Neural cell (in vitro differentiated cells): ENCODE measurements around the gene GPRC5A. TPM values are rescaled to one million over a fixed set of nuclear protein-coding genes. Genes with fewer than 3 reads are reported as not detected.

ENCODE experiments used
- H2AFZ ChIP-seq: fragments of 200-600, 300-800 bp; sonication (generic), shearing (Covaris generic); 2 replicates; pipeline ENCODE4 v1.6.0; 2014; ENCODE audit warnings: low read depth, mild to moderate bottlenecking, antibody characterized with exemption, low read length, moderate library complexity
- H3F3A ChIP-seq: fragments of 200-600 bp; shearing (Covaris generic); 2 replicates; pipeline ENCODE4 v1.6.1; 2016; ENCODE audit warnings: mild to moderate bottlenecking, moderate library complexity, mixed read lengths, antibody characterized with exemption, low read length; ENCODE audit not compliant: insufficient read depth, poor library complexity, severe bottlenecking
- H3K27ac ChIP-seq: fragments of 200-600, 300-800 bp; sonication (generic), shearing (Covaris generic); 2 replicates; pipeline ENCODE4 v1.5.1; 2014; ENCODE audit warnings: mild to moderate bottlenecking, low read length, moderate library complexity
- H3K27me3 ChIP-seq: fragments of 300-800, 200-600 bp; sonication (generic), shearing (Covaris generic); 2 replicates; pipeline ENCODE4 v1.6.0; 2014; ENCODE audit warnings: mild to moderate bottlenecking, low read depth, low read length, moderate library complexity; ENCODE audit not compliant: insufficient read depth
- H3K36me3 ChIP-seq: fragments of 300-800, 200-600 bp; sonication (generic), shearing (Covaris generic); 2 replicates; pipeline ENCODE4 v1.5.1; 2014; ENCODE audit warnings: mild to moderate bottlenecking, antibody characterized with exemption, low read length, moderate library complexity; ENCODE audit not compliant: insufficient read depth
- H3K4me2 ChIP-seq: fragments of 300-800, 200-600 bp; sonication (generic), shearing (Covaris generic); 2 replicates; pipeline ENCODE4 v1.6.0; 2014; ENCODE audit warnings: mild to moderate bottlenecking, low read length
- H3K4me3 ChIP-seq: fragments of 300-800, 200-600 bp; sonication (generic), shearing (Covaris generic); 2 replicates; pipeline ENCODE4 v1.5.1; 2014; ENCODE audit warnings: mild to moderate bottlenecking, low read length, moderate library complexity
- H3K79me2 ChIP-seq: fragments of 200-600 bp; shearing (Covaris generic); replicated peaks from 2 replicates; pipeline ENCODE4 v1.6.0; 2014; ENCODE audit warnings: mild to moderate bottlenecking, low read length, moderate library complexity; ENCODE audit not compliant: insufficient read depth
- H3K9ac ChIP-seq: fragments of 300-800, 200-600 bp; sonication (generic), shearing (Covaris generic); 2 replicates; pipeline ENCODE4 v1.6.1; 2016; ENCODE audit warnings: mild to moderate bottlenecking, low read length, mixed read lengths
- H3K9me2 ChIP-seq: fragments of 200-600 bp; shearing (Covaris generic); 2 replicates; pipeline ENCODE4 v1.6.1; 2016; ENCODE audit warnings: mild to moderate bottlenecking, low read length, mixed read lengths; ENCODE audit not compliant: insufficient read depth
- H3K9me3 ChIP-seq: fragments of 200-600, 300-800 bp; sonication (generic), shearing (Covaris generic); 2 replicates; pipeline ENCODE4 v1.6.1; 2016; ENCODE audit warnings: mild to moderate bottlenecking, mixed run types, low read length, moderate library complexity, mixed read lengths
- H4K20me1 ChIP-seq: fragments of 200-600 bp; shearing (Covaris generic); 2 replicates; pipeline ENCODE4 v1.6.1; 2016; ENCODE audit warnings: mild to moderate bottlenecking, mixed run types; ENCODE audit not compliant: insufficient read depth
- EP300 ChIP-seq: fragments of 450-650 bp; conservative IDR thresholded peaks from 2 replicates; pipeline ENCODE4 v1.6.1; 2014; ENCODE audit warnings: antibody characterized with exemption, mild to moderate bottlenecking, moderate library complexity; ENCODE audit not compliant: poor library complexity, severe bottlenecking
- EZH2 ChIP-seq: fragments of 200-600, 300-800 bp; shearing (Covaris generic), sonication (generic); IDR thresholded peaks from 2 replicates; pipeline ENCODE4 v1.6.1; 2014; ENCODE audit warnings: antibody characterized with exemption, low read length, borderline replicate concordance, mild to moderate bottlenecking; ENCODE audit not compliant: insufficient read depth, poor library complexity, severe bottlenecking
- MXI1 ChIP-seq: fragments of 450-650 bp; conservative IDR thresholded peaks from 2 replicates; pipeline ENCODE4 v1.6.1; 2014; ENCODE audit warnings: antibody characterized with exemption, mild to moderate bottlenecking; ENCODE audit not compliant: poor library complexity, severe bottlenecking
- POLR2AphosphoS5 ChIP-seq: IDR thresholded peaks from 2 replicates; pipeline ENCODE4 v1.6.1; 2012
- RAD21 ChIP-seq: fragments of 450-650 bp; conservative IDR thresholded peaks from 2 replicates; pipeline ENCODE4 v1.6.1; 2014; ENCODE audit warnings: antibody characterized with exemption, mild to moderate bottlenecking, moderate library complexity
- REST ChIP-seq: IDR thresholded peaks from 2 replicates; pipeline ENCODE4 v1.6.1; 2012; ENCODE audit warnings: borderline replicate concordance
- SMC3 ChIP-seq: fragments of 450-650 bp; conservative IDR thresholded peaks from 2 replicates; pipeline ENCODE4 v1.6.1; 2014; ENCODE audit warnings: antibody characterized with exemption, mild to moderate bottlenecking, moderate library complexity; ENCODE audit not compliant: poor library complexity
- TAF1 ChIP-seq: IDR thresholded peaks from 2 replicates; pipeline ENCODE4 v1.6.1; 2012; ENCODE audit warnings: low read depth
- polyA plus RNA-seq: library from polyadenylated mRNA; depleted of rRNA; stranded (reverse); fragments of >200 nt; gene quantifications from 2 replicates; pipeline ENCODE4 v1.2.3, GENCODE V29; 2014

GPRC5A gene
- polyA plus RNA-seq, 1 donor from 2014 or later, result 0.09 TPM

GRCh38 chr12:12912711-12913110, 21.3 kb downstream of the GPRC5A start:
- no peak for TF ChIP-seq EP300
- no peak for TF ChIP-seq TAF1
- no peak for TF ChIP-seq RAD21
- no peak for TF ChIP-seq SMC3
- no peak for TF ChIP-seq REST
- no peak for TF ChIP-seq POLR2AphosphoS5
- no peaks in the 10 kb centered on the region for H4K20me1 ChIP-seq
- H3K4me2 ChIP-seq, result no peak overlapping the region
- no peak overlapping the region for H3K4me3 ChIP-seq
- H3K79me2 ChIP-seq, result no peaks in the 10 kb centered on the region
- H3K27me3 ChIP-seq, result no peaks in the 10 kb centered on the region
- no peaks in the 10 kb centered on the region for H3K9me2 ChIP-seq
- H3K36me3 ChIP-seq, result no peaks in the 10 kb centered on the region
- no peaks in the 10 kb centered on the region for H3K9me3 ChIP-seq
- H3F3A ChIP-seq, result no peaks in the 10 kb centered on the region
- no peak overlapping the region for H3K27ac ChIP-seq
- no peak overlapping the region for H3K9ac ChIP-seq
- H2AFZ ChIP-seq, result no peak overlapping the region

GRCh38 chr12:12915656-12916055, 24.3 kb downstream of the GPRC5A start:
- Histone ChIP-seq H3K27me3 (no peaks in the 10 kb centered on the region), H3K9me2 (no peaks in the 10 kb centered on the region), H3K4me2 (no peak overlapping the region), H3K79me2 (no peaks in the 10 kb centered on the region), H2AFZ (no peak overlapping the region), H4K20me1 (no peaks in the 10 kb centered on the region), H3F3A (no peaks in the 10 kb centered on the region), H3K4me3 (no peak overlapping the region), H3K36me3 (no peaks in the 10 kb centered on the region), H3K9me3 (no peaks in the 10 kb centered on the region), H3K27ac (no peak overlapping the region), H3K9ac (no peak overlapping the region)
- no peak for TF ChIP-seq EP300
- TF ChIP-seq SMC3, result no peak
- no peak for TF ChIP-seq EZH2
- TF ChIP-seq TAF1, result no peak
- TF ChIP-seq REST, result no peak
- TF ChIP-seq RAD21, result no peak
- no peak for TF ChIP-seq MXI1
